PFSK-1 (cell line): ENCODE results near the gene RREB1.

Experiments used
- FOXP2 ChIP-seq: optimal IDR thresholded peaks from 2 replicates; pipeline ENCODE3; 2011; ENCODE audit warnings: borderline replicate concordance, control low read depth, inconsistent platforms; ENCODE audit not compliant: insufficient read depth; ENCODE audit errors: extremely low read length, extremely low read depth
- POLR2AphosphoS5 ChIP-seq: IDR thresholded peaks from 2 replicates; pipeline ENCODE4 v1.6.1; 2012; ENCODE audit warnings: low read depth, mild to moderate bottlenecking, control low read depth, low read length, moderate library complexity
- REST ChIP-seq, 2 experiments: IDR thresholded peaks; 2 replicates each; pipeline versions ENCODE4 v1.6.1 to v1.8.0; 2011 to 2012; ENCODE audit warnings: low read depth in 2 of 2, low read length in 2 of 2, control low read depth in 1 of 2, inconsistent platforms in 1 of 2, mild to moderate bottlenecking in 1 of 2, moderate library complexity in 1 of 2; ENCODE audit not compliant: insufficient read depth in 1 of 2
- SIN3A ChIP-seq: IDR thresholded peaks from 2 replicates; pipeline ENCODE4 v1.6.1; 2012; ENCODE audit warnings: mild to moderate bottlenecking, low read length, moderate library complexity, borderline replicate concordance; ENCODE audit not compliant: insufficient read depth
- TAF1 ChIP-seq: IDR thresholded peaks from 2 replicates; pipeline ENCODE4 v1.6.1; 2012; ENCODE audit warnings: low read length, control low read depth, borderline replicate concordance; ENCODE audit not compliant: insufficient read depth

GRCh38 chr6:7119272-7119801 lies 11.6 kb downstream of the RREB1 start:
- TF ChIP-seq REST (IDR thresholded peaks at IDR 0.05; ENCODE audit: insufficient read depth in 1 of 2, low read depth in 2 of 2, low read length in 2 of 2) (no peak), TAF1 (no peak), POLR2AphosphoS5 (no peak), SIN3A (no peak), FOXP2 (no peak)
